OCI-LY7 (cell line): ENCODE results near the gene GOLPH3L.

Experiments used
- EZH2phosphoT487 ChIP-seq: fragments of 200-600 bp; sonication (generic); IDR thresholded peaks from 2 replicates; pipeline ENCODE4 v1.6.1; 2018; ENCODE audit warnings: low read depth, borderline replicate concordance, mild to moderate bottlenecking, mixed run types, antibody characterized with exemption, low read length, moderate library complexity, mixed read lengths
- TF ChIP-seq, protein P1 (sequence below): fragments of 200-600 bp; sonication (generic); conservative IDR thresholded peaks from 2 replicates; pipeline ENCODE4 v1.5.1; 2014; ENCODE audit warnings: mild to moderate bottlenecking, antibody characterized with exemption, low read length, moderate library complexity, mixed read lengths

DNA sequence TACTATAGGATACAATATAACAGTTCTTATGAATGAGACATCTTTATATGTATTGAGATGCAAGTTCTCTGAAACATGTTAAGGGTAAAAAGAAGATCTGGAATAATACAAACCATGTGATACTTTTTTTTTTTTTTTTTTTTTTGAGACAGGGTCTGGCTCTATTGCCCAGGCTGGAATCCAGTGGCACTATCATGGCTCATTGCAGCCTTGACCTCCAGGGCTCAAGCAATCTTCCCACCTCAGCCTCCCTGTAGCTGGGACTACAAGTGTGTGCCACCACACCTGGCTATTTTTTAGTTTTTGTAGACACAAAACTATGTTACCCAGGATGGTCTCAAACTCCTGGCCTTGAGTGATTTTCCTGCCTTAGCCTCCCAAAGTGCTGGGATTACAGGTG is 95.4 kb downstream of the GOLPH3L start:
- TF ChIP-seq, protein P1, sequence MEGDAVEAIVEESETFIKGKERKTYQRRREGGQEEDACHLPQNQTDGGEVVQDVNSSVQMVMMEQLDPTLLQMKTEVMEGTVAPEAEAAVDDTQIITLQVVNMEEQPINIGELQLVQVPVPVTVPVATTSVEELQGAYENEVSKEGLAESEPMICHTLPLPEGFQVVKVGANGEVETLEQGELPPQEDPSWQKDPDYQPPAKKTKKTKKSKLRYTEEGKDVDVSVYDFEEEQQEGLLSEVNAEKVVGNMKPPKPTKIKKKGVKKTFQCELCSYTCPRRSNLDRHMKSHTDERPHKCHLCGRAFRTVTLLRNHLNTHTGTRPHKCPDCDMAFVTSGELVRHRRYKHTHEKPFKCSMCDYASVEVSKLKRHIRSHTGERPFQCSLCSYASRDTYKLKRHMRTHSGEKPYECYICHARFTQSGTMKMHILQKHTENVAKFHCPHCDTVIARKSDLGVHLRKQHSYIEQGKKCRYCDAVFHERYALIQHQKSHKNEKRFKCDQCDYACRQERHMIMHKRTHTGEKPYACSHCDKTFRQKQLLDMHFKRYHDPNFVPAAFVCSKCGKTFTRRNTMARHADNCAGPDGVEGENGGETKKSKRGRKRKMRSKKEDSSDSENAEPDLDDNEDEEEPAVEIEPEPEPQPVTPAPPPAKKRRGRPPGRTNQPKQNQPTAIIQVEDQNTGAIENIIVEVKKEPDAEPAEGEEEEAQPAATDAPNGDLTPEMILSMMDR: no peak
- TF ChIP-seq EZH2phosphoT487: no peak
